H1 (cell line): Measurements from ENCODE around the gene PPP1R18. TPM values are rescaled to one million over a fixed set of nuclear protein-coding genes. Genes with fewer than 3 reads are reported as not detected.

ENCODE experiments used
- BACH1 ChIP-seq: IDR thresholded peaks from 2 replicates; pipeline ENCODE4 v1.6.1; 2012; ENCODE audit warnings: low read length, improper control_type of control experiment
- BRCA1 ChIP-seq: IDR thresholded peaks from 2 replicates; pipeline ENCODE4 v1.6.1; 2012; ENCODE audit warnings: low read depth, low read length, improper control_type of control experiment
- CREB1 ChIP-seq: IDR thresholded peaks from 2 replicates; pipeline ENCODE4 v1.6.1; 2012; ENCODE audit warnings: inconsistent platforms
- CTBP2 ChIP-seq: IDR thresholded peaks from 2 replicates; pipeline ENCODE4 v1.7.0; 2011; ENCODE audit warnings: borderline replicate concordance, mild to moderate bottlenecking, moderate library complexity, mixed read lengths, low read length; ENCODE audit not compliant: insufficient read depth, insufficient read length
- KDM4A ChIP-seq: IDR thresholded peaks from one replicate; pipeline ENCODE4 v1.7.1; 2012; ENCODE audit warnings: low read depth, mild to moderate bottlenecking, moderate library complexity, low read length, inconsistent platforms; ENCODE audit not compliant: severe bottlenecking
- MAFK ChIP-seq: IDR thresholded peaks from 2 replicates; pipeline ENCODE4 v1.6.1; 2012; ENCODE audit warnings: low read depth, mild to moderate bottlenecking, improper control_type of control experiment, low read length
- NANOG ChIP-seq: IDR thresholded peaks from 2 replicates; pipeline ENCODE4 v1.6.1; 2011; ENCODE audit warnings: low read length, low read depth, mild to moderate bottlenecking, inconsistent platforms; ENCODE audit not compliant: insufficient read depth, poor library complexity, severe bottlenecking
- PHF8 ChIP-seq: fragments of 200-600 bp; sonication (generic); conservative IDR thresholded peaks from 2 replicates; pipeline ENCODE4 v1.7.1; 2012; ENCODE audit warnings: low read depth, mild to moderate bottlenecking, inconsistent platforms, low read length, moderate library complexity
- RNF2 ChIP-seq: fragments of 200-900, 300-1000 bp; sonication (generic); IDR thresholded peaks from 2 replicates; pipeline ENCODE4 v1.7.1; 2016; ENCODE audit warnings: borderline replicate concordance, low read depth, mild to moderate bottlenecking, antibody characterized with exemption, low read length; ENCODE audit not compliant: poor library complexity, severe bottlenecking; ENCODE audit errors: missing control alignments
- SAP30 ChIP-seq: fragments of 300-600 bp; sonication (generic); IDR thresholded peaks from 2 replicates; pipeline ENCODE4 v1.7.1; 2012; ENCODE audit warnings: low read length, moderate library complexity, mild to moderate bottlenecking, inconsistent platforms; ENCODE audit not compliant: insufficient read depth, insufficient replicate concordance
- SIX5 ChIP-seq: IDR thresholded peaks from 2 replicates; pipeline ENCODE4 v1.6.1; 2011; ENCODE audit warnings: mild to moderate bottlenecking, low read depth, low read length
- TAF7 ChIP-seq: optimal IDR thresholded peaks from 2 replicates; pipeline ENCODE3; 2011; ENCODE audit warnings: low read depth, mild to moderate bottlenecking, inconsistent platforms, low read length, moderate library complexity, borderline replicate concordance
- TCF12 ChIP-seq: IDR thresholded peaks from 2 replicates; pipeline ENCODE4 v1.6.1; 2011; ENCODE audit warnings: low read depth, mild to moderate bottlenecking, low read length
- TEAD4 ChIP-seq: IDR thresholded peaks from 2 replicates; pipeline ENCODE4 v1.6.1; 2012; ENCODE audit warnings: low read depth, low read length, inconsistent platforms, mixed read lengths
- ZNF274 ChIP-seq: IDR thresholded peaks from 2 replicates; pipeline ENCODE4 v1.7.0; 2012; ENCODE audit warnings: low read length, borderline replicate concordance; ENCODE audit errors: extremely low read depth
- polyA plus RNA-seq, 7 experiments: library from polyadenylated mRNA; depleted of rRNA in 3 of 7; stranded (reverse) in 5 of 7; unstranded in 2 of 7; fragments of >200 nt in 5 of 7; fragments of 200-250 nt in 2 of 7; gene quantifications; 1 replicate in 5 of 7; 2 replicates in 1 of 7; 4 replicates in 1 of 7; pipeline versions ENCODE4 v1.2.1 to v1.2.3, GENCODE V29; 2011 to 2013; ENCODE audit warnings: missing spikeins in 2 of 7, mixed read lengths in 2 of 7
- total RNA-seq: library from RNA; stranded (reverse); fragmentation: NEBNext Ultra II Directional; extraction: Animal tissue kit (Norgen Biotek cat#: 25700); gene quantifications from 2 replicates; pipeline ENCODE4 v1.2.1, GENCODE V29; 2021
- TF ChIP-seq, protein P1 (sequence below): IDR thresholded peaks from 2 replicates; pipeline ENCODE4 v1.6.1; 2012; ENCODE audit warnings: low read length, inconsistent platforms
- TF ChIP-seq, protein P2 (sequence below): IDR thresholded peaks from 2 replicates; pipeline ENCODE4 v1.6.1; 2012; ENCODE audit warnings: inconsistent platforms
- TF ChIP-seq, protein P3 (sequence below), 3 experiments: IDR thresholded peaks; 1 replicate in 2 of 3; 2 replicates in 1 of 3; pipeline versions ENCODE4 v1.5.1 to v1.6.1; 2011; ENCODE audit warnings: low read length in 3 of 3, mild to moderate bottlenecking in 3 of 3, inconsistent platforms in 2 of 3, low read depth in 1 of 3, moderate library complexity in 1 of 3; ENCODE audit not compliant: insufficient read depth in 1 of 3; ENCODE audit errors: control extremely low read depth in 1 of 3

Gene PPP1R18
- total and polyA plus RNA-seq, 2 of the 8 experiments (the other 6 are each of a cell fraction or from before 2014, with no cell fraction given): 25.1 to 29.1 TPM

DNA sequence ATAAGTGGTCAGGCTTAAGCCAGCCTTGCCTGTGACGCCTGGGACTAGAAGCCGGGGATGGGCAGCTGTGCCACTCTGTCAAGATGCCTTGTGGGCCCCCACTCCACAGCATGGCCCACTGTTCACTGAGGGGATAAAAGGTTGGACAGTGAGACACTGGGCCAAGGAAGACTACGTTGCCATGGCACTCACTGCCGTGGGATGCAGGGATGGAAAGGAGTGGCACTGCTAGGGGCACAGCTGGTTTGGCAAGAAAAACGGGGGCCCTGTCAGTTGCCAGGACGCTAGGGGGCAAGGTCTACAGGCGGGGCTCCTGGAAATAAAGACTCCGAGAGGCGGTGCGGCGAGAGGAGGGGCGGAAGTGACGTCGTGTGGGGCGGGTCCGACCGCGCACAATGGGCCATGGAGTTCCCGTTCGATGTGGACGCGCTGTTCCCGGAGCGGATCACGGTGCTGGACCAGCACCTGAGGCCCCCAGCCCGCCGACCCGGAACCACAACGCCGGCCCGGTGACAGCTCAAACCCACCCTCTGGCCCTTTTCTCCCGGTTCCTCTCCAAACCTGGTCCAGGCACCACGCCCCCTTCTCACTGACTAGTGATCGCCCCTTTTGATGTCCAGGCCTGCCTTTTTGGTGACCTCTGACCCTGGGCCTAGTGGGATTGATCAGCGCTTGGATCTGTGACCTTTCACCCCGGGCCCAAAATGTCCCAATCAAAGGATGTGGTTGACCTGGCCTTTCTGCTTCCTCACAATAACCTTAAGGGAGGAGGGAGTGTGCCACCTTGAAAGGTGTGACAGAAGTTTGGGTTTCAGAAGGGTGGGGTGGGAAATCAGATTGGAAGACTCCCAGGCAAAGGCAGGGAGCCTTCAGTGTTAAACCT is 59.7 kb downstream of the PPP1R18 start, which contains the start of gene ATAT1 (continued):
- TF ChIP-seq, protein P1, sequence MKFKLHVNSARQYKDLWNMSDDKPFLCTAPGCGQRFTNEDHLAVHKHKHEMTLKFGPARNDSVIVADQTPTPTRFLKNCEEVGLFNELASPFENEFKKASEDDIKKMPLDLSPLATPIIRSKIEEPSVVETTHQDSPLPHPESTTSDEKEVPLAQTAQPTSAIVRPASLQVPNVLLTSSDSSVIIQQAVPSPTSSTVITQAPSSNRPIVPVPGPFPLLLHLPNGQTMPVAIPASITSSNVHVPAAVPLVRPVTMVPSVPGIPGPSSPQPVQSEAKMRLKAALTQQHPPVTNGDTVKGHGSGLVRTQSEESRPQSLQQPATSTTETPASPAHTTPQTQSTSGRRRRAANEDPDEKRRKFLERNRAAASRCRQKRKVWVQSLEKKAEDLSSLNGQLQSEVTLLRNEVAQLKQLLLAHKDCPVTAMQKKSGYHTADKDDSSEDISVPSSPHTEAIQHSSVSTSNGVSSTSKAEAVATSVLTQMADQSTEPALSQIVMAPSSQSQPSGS: no peak
- TF ChIP-seq PHF8: peak; percentile 76
- TF ChIP-seq, protein P2, sequence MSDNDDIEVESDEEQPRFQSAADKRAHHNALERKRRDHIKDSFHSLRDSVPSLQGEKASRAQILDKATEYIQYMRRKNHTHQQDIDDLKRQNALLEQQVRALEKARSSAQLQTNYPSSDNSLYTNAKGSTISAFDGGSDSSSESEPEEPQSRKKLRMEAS: peak; percentile 61
- no peak for TF ChIP-seq SIX5
- TF ChIP-seq CREB1: peak; percentile 92
- TF ChIP-seq BACH1: no peak
- TF ChIP-seq ZNF274: no peak
- no peak for TF ChIP-seq BRCA1
- TF ChIP-seq RNF2: no peak
- TF ChIP-seq SAP30: peak; percentile 75
- TF ChIP-seq, protein P3, sequence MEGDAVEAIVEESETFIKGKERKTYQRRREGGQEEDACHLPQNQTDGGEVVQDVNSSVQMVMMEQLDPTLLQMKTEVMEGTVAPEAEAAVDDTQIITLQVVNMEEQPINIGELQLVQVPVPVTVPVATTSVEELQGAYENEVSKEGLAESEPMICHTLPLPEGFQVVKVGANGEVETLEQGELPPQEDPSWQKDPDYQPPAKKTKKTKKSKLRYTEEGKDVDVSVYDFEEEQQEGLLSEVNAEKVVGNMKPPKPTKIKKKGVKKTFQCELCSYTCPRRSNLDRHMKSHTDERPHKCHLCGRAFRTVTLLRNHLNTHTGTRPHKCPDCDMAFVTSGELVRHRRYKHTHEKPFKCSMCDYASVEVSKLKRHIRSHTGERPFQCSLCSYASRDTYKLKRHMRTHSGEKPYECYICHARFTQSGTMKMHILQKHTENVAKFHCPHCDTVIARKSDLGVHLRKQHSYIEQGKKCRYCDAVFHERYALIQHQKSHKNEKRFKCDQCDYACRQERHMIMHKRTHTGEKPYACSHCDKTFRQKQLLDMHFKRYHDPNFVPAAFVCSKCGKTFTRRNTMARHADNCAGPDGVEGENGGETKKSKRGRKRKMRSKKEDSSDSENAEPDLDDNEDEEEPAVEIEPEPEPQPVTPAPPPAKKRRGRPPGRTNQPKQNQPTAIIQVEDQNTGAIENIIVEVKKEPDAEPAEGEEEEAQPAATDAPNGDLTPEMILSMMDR (IDR thresholded peaks at IDR 0.05; ENCODE audit: control extremely low read depth in 1 of 3, insufficient read depth in 1 of 3, low read depth in 1 of 3, low read length in 3 of 3): peak; percentile 37 to 57 (median 44)
- TF ChIP-seq KDM4A: peak; percentile 38
- TF ChIP-seq MAFK: no peak
- no peak for TF ChIP-seq TAF7
- no peak for TF ChIP-seq TCF12
- no peak for TF ChIP-seq TEAD4
- no peak for TF ChIP-seq CTBP2
- TF ChIP-seq NANOG: no peak
